HG02981 (cell line): ENCODE results near the gene GBE1.
"Not testable (repeated sequence)": the region's sequence is repeated elsewhere in the genome, so short reads cannot be mapped to it uniquely, and the experiment has no call there.

Experiments used
- ATAC-seq: cut with Tn5 transposase; IDR thresholded peaks from one replicate; pipeline ENCODE4 v1.9.1; 2021; ENCODE audit warnings: mild to moderate bottlenecking, moderate library complexity; ENCODE audit not compliant: unreplicated experiment

GBE1 gene

GRCh38 chr3:81760924-81761903 lies at the start of gene GBE1:
GBE1 (minus strand) TSS chr3:81761645; CDS start chr3:81761517, 128 bp downstream.
- peak; percentile 85 for ATAC-seq

- no peak for ATAC-seq
Measured at GRCh38 chr3:81808900-81809299, 47.5 kb upstream of the GBE1 start.

GRCh38 chr3:81799403-81799802 lies 38.0 kb upstream of the GBE1 start:
- no peak for ATAC-seq

- ATAC-seq = no peak
Measured at GRCh38 chr3:81793410-81793809, 32.0 kb upstream of the GBE1 start.

GRCh38 chr3:81790117-81790516 lies 28.7 kb upstream of the GBE1 start:
- no peak for ATAC-seq

- ATAC-seq = no peak
Measured at GRCh38 chr3:81789691-81790090, 28.2 kb upstream of the GBE1 start.

- ATAC-seq = peak; percentile 72
Measured at GRCh38 chr3:81788610-81789009, 27.2 kb upstream of the GBE1 start.

- ATAC-seq = peak; percentile 22
Measured at GRCh38 chr3:81788044-81788443, 26.6 kb upstream of the GBE1 start.

- ATAC-seq = no peak
Measured at GRCh38 chr3:81782585-81782984, 21.1 kb upstream of the GBE1 start.

GRCh38 chr3:81778678-81779182 lies 17.3 kb upstream of the GBE1 start:
- no peak for ATAC-seq

- ATAC-seq = no peak
Measured at GRCh38 chr3:81776643-81777042, 15.2 kb upstream of the GBE1 start.

GRCh38 chr3:81770710-81771109 lies 9.3 kb upstream of the GBE1 start:
- no peak for ATAC-seq

- ATAC-seq = no peak
Measured at GRCh38 chr3:81769299-81769698, 7.9 kb upstream of the GBE1 start.

GRCh38 chr3:81767250-81767859 lies 5.9 kb upstream of the GBE1 start:
- not testable (repeated sequence) for ATAC-seq

- ATAC-seq = no peak
Measured at GRCh38 chr3:81765400-81765799, 4.0 kb upstream of the GBE1 start.

- ATAC-seq = no peak
Measured at GRCh38 chr3:81764665-81765064, 3.2 kb upstream of the GBE1 start.

- no peak for ATAC-seq
Measured at GRCh38 chr3:81764002-81764401, 2.6 kb upstream of the GBE1 start.

- no peak for ATAC-seq
Measured at GRCh38 chr3:81763001-81763400, 1.6 kb upstream of the GBE1 start.

- ATAC-seq = no peak
Measured at GRCh38 chr3:81761904-81762580, 597 bp upstream of the GBE1 start.

- no peak for ATAC-seq
Measured at GRCh38 chr3:81760215-81760614, 1.2 kb downstream of the GBE1 start.

- ATAC-seq = not testable (repeated sequence)
Measured at GRCh38 chr3:81758771-81759170, 2.7 kb downstream of the GBE1 start.
